Suprapubic skin (tissue), 4 donors: ENCODE measurements around the gene R3HCC1L. TPM values are rescaled to one million over a fixed set of nuclear protein-coding genes. Genes with fewer than 3 reads are reported as not detected.
"Not testable (repeated sequence)": the region's sequence is repeated elsewhere in the genome, so short reads cannot be mapped to it uniquely, and the experiment has no call there.

Experiments
- DNase-seq, 2 donors: peaks; one replicate each; pipeline ENCODE4 v3.0.0-alpha.2; 2019; ENCODE audit warnings: low spot score in 2 of 2
- H3K27ac ChIP-seq: fragments of 200-600 bp; sonication (generic); one replicate; pipeline ENCODE4 v1.5.1; 2019
- H3K27me3 ChIP-seq: fragments of 200-600 bp; sonication (generic); one replicate; pipeline ENCODE4 v1.5.1; 2019
- H3K36me3 ChIP-seq: fragments of 200-600 bp; sonication (generic); one replicate; pipeline ENCODE4 v1.5.1; 2019
- H3K4me1 ChIP-seq: fragments of 200-600 bp; sonication (generic); one replicate; pipeline ENCODE4 v1.5.1; 2019
- H3K4me3 ChIP-seq: fragments of 200-600 bp; sonication (generic); one replicate; pipeline ENCODE4 v1.5.1; 2019; ENCODE audit warnings: mild to moderate bottlenecking
- H3K9me3 ChIP-seq: fragments of 200-600 bp; sonication (generic); one replicate; pipeline ENCODE4 v1.5.1; 2019
- EP300 ChIP-seq: sonication (generic); formaldehyde crosslinking; IDR thresholded peaks from one replicate; pipeline ENCODE4 v1.6.1; 2017; ENCODE audit warnings: antibody characterized with exemption
- POLR2A ChIP-seq, 2 donors: fragments of 450-650 bp; IDR thresholded peaks; one replicate each; pipeline ENCODE4 v1.6.1; 2017; ENCODE audit warnings: antibody characterized with exemption in 2 of 2, mild to moderate bottlenecking in 2 of 2, moderate library complexity in 2 of 2
- POLR2AphosphoS5 ChIP-seq, 3 donors: sonication (generic); formaldehyde crosslinking; IDR thresholded peaks; one replicate each; pipeline ENCODE4 v1.6.1; 2017; ENCODE audit warnings: antibody characterized with exemption in 3 of 3
- WGBS: methylation state at CpG from one replicate; pipeline ENCODE4 v1.1.5; 2018; 5-methylcytosine and 5-hydroxymethylcytosine counted together
- total RNA-seq, 4 donors: library from RNA; depleted of rRNA; stranded (reverse); fragments of >200 nt; gene quantifications; one replicate each; pipeline ENCODE4 v1.1.0, GENCODE V29; 2016
- TF ChIP-seq, protein P1 (sequence below), 2 donors: fragments of 200-600 bp in 1 of 2; fragments of 450-650 bp in 1 of 2; sonication (generic) in 1 of 2; IDR thresholded peaks; one replicate each; pipeline ENCODE4 v1.5.1; 2016 to 2019; ENCODE audit warnings: antibody characterized with exemption in 2 of 2, mild to moderate bottlenecking in 1 of 2, moderate library complexity in 1 of 2

Gene R3HCC1L
- total RNA-seq, 4 donors from 2014 or later: 7.9 to 17.5 (median 9.7) TPM

DNA sequence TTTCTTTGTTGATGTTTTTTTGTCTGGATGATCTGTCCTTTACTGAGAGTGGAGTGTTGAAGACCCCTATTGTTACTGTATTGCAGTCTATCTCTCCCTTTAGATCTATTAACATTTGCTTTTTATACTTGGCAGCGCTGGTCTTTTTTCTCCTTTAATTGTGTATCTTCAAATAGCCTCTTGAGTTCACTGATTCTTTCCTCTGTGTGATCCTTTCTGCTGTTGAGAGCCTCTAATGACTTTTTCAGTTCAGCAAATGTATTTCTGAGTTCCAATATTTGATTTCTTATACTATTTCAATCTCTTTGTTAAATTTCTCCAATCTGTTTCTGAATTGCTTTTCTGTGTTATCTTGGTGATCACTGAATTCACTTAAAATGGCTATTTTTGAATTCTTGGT, 15.4 kb downstream of the R3HCC1L start:
- Histone ChIP-seq H3K4me3 (no peak overlapping the region), H3K36me3 (peaks cover 3% of the 10 kb centered on the region), H3K27ac (no peak overlapping the region), H3K9me3 (no peaks in the 10 kb centered on the region), H3K27me3 (no peaks in the 10 kb centered on the region), H3K4me1 (peaks cover 7% of the 10 kb centered on the region)
- DNase-seq: no peak
- 97% methylated on average over 1 of the region's 1 CpG for WGBS
- TF ChIP-seq POLR2A (IDR thresholded peaks at IDR 0.05) (no peak), EP300 (no peak), POLR2AphosphoS5 (IDR thresholded peaks at IDR 0.05) (no peak)
- TF ChIP-seq, protein P1, sequence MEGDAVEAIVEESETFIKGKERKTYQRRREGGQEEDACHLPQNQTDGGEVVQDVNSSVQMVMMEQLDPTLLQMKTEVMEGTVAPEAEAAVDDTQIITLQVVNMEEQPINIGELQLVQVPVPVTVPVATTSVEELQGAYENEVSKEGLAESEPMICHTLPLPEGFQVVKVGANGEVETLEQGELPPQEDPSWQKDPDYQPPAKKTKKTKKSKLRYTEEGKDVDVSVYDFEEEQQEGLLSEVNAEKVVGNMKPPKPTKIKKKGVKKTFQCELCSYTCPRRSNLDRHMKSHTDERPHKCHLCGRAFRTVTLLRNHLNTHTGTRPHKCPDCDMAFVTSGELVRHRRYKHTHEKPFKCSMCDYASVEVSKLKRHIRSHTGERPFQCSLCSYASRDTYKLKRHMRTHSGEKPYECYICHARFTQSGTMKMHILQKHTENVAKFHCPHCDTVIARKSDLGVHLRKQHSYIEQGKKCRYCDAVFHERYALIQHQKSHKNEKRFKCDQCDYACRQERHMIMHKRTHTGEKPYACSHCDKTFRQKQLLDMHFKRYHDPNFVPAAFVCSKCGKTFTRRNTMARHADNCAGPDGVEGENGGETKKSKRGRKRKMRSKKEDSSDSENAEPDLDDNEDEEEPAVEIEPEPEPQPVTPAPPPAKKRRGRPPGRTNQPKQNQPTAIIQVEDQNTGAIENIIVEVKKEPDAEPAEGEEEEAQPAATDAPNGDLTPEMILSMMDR (IDR thresholded peaks at IDR 0.05): no peak

DNA sequence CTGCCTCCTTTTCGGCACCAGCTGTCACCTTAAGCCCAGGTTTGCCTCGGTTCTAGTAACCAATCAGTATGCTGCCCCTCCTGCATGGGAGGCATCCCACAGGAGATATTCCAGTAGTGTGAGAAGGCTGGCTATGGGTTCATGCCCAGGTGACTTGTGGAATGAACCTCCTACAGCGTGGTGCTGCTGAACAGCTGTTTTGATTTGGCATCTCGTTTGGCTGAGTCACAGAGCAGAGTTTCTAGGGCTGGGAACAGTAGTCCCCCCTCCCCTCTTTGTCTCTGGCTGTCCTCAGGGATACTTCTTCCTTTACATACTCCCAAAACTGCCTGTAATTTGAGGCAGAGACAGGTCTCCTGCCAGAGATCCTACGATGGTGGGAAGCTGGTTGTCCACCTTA, 16.1 kb downstream of the R3HCC1L start:
- WGBS: 85% methylated on average over 5 of the region's 5 CpGs
- H3K27me3 ChIP-seq: no peaks in the 10 kb centered on the region
- H3K9me3 ChIP-seq: no peaks in the 10 kb centered on the region
- H3K36me3 ChIP-seq: peaks cover 3% of the 10 kb centered on the region
- no peak overlapping the region for H3K27ac ChIP-seq
- no peak overlapping the region for H3K4me3 ChIP-seq
- H3K4me1 ChIP-seq: peaks cover 5% of the 10 kb centered on the region
- no peak for DNase-seq
- no peak for TF ChIP-seq POLR2AphosphoS5 (IDR thresholded peaks at IDR 0.05)
- TF ChIP-seq, protein P1 (IDR thresholded peaks at IDR 0.05): no peak
- no peak for TF ChIP-seq POLR2A (IDR thresholded peaks at IDR 0.05)
- TF ChIP-seq EP300: no peak

DNA sequence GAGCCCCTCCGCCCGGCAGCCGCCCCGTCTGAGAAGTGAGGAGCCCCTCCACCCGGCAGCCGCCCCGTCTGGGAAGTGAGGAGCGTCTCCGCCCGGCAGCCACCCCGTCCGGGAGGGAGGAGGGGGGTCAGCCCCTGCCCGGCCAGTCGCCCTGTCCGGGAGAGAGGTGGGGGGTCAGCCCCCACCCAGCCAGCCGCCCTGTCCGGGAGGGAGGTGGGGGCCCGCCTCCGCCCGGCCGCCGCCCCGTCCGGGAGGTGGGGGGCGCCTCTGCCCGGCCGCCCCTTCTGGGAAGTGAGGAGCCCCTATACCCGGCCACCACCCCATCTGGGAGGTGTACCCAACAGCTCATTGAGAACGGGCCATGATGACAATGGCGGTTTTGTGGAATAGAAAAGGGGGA, 18.3 kb downstream of the R3HCC1L start:
- H3K4me3 ChIP-seq, H3K4me1 ChIP-seq, H3K9me3 ChIP-seq, DNase-seq, H3K27me3 ChIP-seq, H3K36me3 ChIP-seq: not testable (repeated sequence)
- peak overlapping the region; percentile 18 for H3K27ac ChIP-seq
- 89% methylated on average over 11 of the region's 30 CpGs for WGBS

DNA sequence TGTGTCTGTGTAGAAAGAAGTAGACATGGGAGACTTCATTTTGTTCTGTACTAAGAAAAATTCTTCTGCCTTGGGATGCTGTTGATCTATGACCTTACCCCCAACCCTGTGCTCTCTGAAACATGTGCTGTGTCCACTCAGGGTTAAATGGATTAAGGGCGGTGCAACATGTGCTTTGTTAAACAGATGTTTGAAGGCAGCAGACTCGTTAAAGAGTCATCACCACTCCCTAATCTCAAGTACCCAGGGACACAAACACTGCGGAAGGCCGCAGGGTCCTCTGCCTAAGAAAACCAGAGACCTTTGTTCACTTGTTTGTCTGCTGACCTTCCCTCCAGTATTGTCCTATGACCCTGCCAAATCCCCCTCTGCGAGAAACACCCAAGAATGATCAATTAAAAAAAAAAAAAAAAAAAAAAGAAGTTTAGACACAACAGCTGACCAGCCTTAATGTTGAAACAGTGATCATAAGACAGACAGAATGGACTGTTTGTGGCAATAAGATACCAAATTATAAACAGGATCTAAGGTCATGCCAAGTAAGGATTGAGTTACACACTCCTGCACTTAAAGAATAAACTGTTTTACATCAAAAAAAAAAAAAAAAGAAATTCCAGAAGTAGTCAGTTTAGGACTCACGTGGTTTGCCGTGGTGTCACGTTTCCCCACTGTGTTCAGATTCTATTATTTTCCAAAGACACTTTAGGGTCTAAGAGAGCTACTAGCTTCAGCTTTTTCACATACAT, 18.9 kb downstream of the R3HCC1L start:
- H3K27me3 ChIP-seq, DNase-seq, H3K36me3 ChIP-seq, H3K4me3 ChIP-seq, H3K4me1 ChIP-seq, H3K9me3 ChIP-seq: not testable (repeated sequence)
- peak overlapping the region; percentile 18 for H3K27ac ChIP-seq
- 59% methylated on average over 8 of the region's 8 CpGs for WGBS

DNA sequence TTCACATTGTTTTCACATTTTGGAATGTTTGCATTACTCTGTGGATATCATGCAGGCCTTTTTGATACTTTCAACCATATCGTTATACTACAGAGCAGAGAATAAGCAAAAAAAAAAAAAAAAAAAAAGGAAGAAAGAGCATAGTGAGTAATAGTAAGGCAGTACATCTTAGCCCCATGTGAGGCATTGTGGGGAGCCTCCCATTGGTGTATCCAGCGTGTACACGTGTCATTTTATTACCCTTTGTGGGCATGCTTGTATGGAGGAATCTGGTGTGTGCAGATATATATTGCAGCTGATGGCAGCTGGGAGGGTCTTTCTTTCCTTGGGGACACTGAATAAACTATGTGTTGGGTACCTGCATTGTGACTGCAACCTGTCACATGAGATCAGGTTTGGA, 19.6 kb downstream of the R3HCC1L start:
- Histone ChIP-seq H3K9me3 (no peaks in the 10 kb centered on the region), H3K4me1 (peaks cover 9% of the 10 kb centered on the region), H3K36me3 (peaks cover 9% of the 10 kb centered on the region), H3K27me3 (no peaks in the 10 kb centered on the region), H3K27ac (no peak overlapping the region), H3K4me3 (no peak overlapping the region)
- no peak for DNase-seq
- WGBS: 66% methylated on average over 3 of the region's 3 CpGs
- TF ChIP-seq EP300: no peak
- TF ChIP-seq POLR2A (IDR thresholded peaks at IDR 0.05): no peak
- no peak for TF ChIP-seq POLR2AphosphoS5 (IDR thresholded peaks at IDR 0.05)
- TF ChIP-seq, protein P1 (IDR thresholded peaks at IDR 0.05): no peak

DNA sequence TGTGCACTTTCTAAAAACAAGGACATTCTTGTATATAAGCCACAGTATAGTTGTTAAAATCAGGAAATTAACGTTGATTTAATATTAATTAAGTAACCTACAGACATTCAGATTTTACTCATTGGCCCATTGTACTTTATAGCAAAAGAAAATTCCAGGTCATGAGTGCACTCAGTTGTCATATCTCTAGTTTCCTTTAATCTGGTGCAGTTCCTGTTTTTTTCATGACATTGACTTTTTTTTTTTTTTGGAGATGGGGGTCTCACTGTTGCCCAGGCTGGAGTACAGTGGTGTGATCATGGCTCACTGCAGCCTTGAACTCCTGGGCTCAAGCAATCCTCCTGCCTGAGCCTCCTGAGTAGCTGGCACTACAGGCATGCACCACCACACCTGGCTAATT, 24.1 kb downstream of the R3HCC1L start:
- H3K27me3 ChIP-seq: no peaks in the 10 kb centered on the region
- WGBS: 89% methylated on average over 1 of the region's 1 CpG
- H3K9me3 ChIP-seq: no peaks in the 10 kb centered on the region
- no peak overlapping the region for H3K4me3 ChIP-seq
- TF ChIP-seq EP300 (no peak), POLR2AphosphoS5 (IDR thresholded peaks at IDR 0.05) (no peak), POLR2A (IDR thresholded peaks at IDR 0.05) (no peak)
- TF ChIP-seq, protein P1 (IDR thresholded peaks at IDR 0.05): no peak
- H3K4me1 ChIP-seq: peaks cover 9% of the 10 kb centered on the region
- H3K27ac ChIP-seq: no peak overlapping the region
- DNase-seq: no peak
- peaks cover 10% of the 10 kb centered on the region for H3K36me3 ChIP-seq
